HG02571 (cell line): ENCODE data around the gene SERTM1.

Experiments used
- ATAC-seq: cut with Tn5 transposase; IDR thresholded peaks from one replicate; pipeline ENCODE4 v1.9.1; 2021; ENCODE audit warnings: mild to moderate bottlenecking, moderate library complexity; ENCODE audit not compliant: unreplicated experiment

SERTM1 gene

GRCh38 chr13:36673838-36674326, at the start of gene SERTM1:
SERTM1 (plus strand) TSS chr13:36674020; CDS start chr13:36695079, 21,059 bp downstream.
- ATAC-seq: no peak

DNA sequence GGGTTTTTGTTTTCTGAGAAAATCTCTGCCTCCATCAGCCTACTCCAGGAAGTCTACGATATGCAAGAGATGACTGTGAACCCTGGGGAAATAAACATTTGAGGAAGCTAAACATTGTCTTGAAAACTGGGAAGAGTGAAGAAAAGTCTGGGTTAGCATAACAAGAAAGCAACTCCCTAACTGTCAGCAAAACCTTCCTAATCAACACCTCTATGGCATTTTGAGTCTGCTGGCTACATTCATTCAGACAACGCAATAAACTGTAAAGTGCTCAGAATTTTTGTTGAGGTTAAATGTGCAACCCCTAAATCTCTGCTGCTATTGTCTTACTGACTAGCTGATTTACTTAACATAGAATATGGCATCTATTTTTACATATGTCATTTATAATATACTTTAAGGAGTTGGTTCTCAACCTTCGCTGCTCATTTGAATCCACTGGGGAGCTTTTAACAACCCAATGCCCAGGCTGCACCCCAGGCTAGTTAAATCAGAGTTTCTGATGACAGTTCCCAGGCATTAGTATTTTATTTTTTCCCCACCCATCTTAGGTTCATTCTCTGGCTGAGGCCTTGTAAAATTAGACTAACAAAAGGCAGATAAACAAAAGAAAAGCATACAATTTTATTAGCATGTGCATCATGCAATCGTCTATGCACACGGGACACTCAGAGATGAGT, 45.3 kb upstream of the SERTM1 start:
- ATAC-seq: no peak

GRCh38 chr13:36629057-36629385, 44.8 kb upstream of the SERTM1 start:
- ATAC-seq: no peak

DNA sequence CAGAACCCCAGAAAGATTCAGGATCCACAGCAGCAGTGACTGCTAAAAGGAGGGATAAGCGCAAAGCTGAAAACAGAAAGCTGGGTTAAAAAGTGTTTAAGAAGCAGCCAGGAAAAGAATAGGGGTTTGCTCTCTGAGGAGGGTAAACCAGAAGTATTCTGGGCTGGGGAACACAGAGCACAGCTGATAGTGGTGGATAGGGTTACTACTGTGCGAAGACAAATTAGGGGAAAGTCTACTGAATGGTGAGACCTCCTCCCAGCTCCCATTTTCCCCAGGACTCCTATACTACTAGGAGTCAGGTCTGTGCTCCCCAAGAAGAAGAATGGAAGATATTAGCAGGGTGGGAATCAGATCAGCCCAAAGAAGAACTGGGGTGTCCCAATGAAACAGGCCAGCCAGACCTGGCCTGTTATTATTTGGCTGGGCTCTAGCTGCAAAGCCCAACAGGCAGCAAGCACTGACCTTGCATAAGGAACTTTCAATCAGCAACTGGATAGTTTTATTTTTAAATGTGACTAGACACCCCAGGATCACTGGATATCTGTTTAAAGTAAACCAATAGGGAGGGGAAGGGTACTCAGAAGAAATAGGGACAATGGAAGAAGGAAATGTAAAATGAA, 43.5 kb upstream of the SERTM1 start:
- ATAC-seq: no peak

- no peak for ATAC-seq
Observed at GRCh38 chr13:36639610-36640009, 34.2 kb upstream of the SERTM1 start.

- no peak for ATAC-seq
Observed at GRCh38 chr13:36650611-36651010, 23.2 kb upstream of the SERTM1 start.

GRCh38 chr13:36665630-36666029, 8.2 kb upstream of the SERTM1 start:
- ATAC-seq: no peak

- no peak for ATAC-seq
Observed at GRCh38 chr13:36666477-36667229, 7.2 kb upstream of the SERTM1 start.

GRCh38 chr13:36668316-36668715, 5.5 kb upstream of the SERTM1 start:
- no peak for ATAC-seq

DNA sequence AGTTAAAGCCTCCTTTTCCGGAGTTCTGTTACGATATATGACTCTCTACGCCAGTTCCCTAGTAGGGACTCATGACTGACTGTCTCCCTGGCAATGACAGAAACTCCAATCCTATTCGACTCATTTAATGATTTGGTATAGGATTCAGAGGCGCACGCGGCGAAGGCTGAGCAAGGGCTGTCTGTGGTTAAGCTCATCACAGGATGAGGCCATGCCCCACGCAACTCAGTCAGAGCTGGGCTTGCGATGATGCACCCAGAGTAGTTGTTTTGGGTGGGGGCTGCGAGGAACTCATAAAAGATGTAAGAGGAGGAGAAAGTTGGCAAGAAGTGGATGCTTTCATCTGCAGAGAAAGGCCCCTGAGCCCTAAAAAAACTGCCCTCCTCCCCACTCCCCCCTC, 468 bp upstream of the SERTM1 start:
- no peak for ATAC-seq

DNA sequence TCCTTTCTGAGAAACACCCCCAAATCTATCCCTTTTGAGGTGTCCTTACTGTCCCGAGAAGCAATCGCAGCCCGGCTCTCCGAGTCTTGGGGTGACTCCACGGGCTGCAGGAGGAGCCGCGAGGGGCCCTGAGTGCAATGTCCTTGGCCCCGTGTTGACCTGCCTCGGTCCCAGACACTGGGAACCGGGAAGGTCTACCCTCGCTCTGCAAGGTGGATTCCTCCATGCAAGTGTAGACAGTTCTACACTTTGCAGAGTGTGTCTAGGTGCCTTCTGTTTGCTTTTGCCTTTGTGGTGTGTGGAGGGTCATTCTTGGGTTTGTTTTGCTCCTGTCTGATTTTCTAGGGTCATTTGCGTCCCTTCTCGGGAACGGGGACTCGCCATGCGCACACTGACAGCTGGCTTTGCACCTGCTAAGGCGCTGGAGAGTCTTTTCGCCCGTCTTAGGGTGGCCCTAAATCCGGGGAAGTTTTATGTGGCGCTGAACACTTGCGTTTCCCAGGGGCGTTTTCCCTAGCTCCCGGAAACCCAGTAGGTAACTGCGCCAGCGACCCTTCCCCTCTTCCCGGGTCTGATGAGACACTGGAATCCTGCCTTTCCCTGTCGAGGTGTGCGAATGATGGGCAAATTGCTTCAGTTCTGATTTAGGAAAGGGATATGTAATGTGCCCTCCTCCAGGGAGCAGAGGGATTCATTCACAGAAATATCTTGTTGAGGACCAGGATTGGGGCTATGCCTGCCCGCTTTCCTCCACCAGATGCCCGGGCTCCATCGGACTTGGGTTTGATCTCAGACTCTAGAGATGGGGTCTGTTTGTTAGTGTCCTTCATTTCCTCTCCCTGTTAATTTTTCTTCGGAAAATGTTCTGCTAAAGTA, 755 bp downstream of the SERTM1 start:
- ATAC-seq: no peak

DNA sequence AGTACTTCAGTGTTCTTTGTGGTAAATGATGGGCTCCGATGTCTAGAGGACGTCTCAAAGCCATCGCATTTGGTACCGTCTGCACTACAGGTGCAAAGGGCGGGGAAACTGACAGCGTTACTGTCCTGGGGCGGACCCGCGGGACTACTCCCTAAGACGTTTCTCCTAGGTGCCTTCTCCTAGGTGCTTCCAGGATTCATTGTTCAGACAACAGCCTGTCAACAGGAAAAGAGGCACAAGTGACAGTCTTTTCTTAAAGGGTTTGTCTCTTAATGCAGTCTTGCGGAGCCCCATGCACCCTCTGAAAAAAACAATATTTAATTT, 1.4 kb downstream of the SERTM1 start:
- ATAC-seq: no peak

DNA sequence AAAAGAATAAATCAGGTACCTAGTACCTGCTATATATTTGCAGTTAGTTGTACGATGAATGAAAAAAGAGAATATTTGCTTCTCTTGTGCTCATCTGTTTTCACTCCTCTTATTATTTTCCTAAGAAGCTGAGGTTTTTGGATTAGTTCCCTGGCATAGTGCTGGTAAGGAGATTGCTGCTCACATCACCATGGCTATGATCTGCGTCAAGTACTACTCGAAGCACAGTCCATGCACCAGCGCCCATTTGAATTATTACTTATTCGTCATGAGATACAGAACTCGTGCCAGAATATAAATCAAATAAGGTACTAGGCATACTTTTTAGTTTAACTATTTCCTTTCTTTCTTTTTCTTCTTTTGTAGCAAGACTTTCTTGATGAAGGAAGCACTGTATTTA, 7.1 kb downstream of the SERTM1 start:
- ATAC-seq: no peak

DNA sequence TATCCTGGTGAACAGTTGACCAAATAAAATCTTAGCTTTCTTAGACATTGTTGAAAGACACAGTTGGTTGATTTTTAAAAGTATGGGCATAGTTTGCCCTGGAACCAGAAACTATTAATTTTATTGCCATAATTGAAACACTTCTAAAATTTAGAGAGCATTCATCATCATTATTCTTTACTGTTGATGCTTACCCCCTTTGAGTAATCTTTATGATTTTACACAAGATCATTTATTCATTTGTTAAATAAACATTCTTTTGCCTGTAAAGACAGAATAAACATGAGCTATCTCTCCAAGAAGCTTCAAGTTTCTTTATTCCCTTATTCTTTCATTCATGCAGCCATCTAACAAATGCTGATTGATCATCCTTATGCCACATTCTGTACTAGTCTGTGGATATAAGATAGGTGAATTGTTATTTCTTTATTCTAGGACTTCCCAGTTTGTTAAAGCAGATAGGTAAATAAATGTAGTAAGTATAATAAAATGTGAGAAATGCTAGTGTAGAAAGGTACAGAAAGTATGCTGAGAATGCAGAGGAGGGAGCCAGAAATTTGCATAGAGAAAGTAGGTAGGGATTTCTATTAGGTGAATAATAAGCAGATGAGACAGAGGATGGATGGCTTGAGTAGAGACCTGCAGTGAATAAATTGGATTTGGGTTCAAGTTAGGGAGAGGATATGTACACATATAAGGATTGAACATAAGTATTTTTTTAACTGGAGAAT, 8.2 kb downstream of the SERTM1 start:
- no peak for ATAC-seq

DNA sequence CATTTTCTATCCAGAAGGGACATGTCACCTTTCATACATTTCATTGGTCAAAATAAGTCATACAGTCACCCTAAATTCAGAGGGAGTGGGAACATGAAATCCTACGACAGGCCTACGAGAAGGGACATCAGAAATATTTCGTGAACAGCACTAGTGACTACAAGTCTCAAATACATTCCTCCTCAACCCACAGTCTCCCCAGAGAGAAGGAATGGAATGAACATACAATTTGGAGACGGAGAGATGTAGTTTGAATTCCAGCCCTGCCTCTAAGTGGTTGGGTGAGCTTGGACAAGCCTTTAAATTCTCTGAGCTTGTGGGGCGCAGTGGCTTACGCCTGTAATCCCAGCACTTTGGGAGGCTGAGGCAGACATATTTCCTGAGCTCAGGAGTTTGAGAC, 9.9 kb downstream of the SERTM1 start:
- no peak for ATAC-seq

DNA sequence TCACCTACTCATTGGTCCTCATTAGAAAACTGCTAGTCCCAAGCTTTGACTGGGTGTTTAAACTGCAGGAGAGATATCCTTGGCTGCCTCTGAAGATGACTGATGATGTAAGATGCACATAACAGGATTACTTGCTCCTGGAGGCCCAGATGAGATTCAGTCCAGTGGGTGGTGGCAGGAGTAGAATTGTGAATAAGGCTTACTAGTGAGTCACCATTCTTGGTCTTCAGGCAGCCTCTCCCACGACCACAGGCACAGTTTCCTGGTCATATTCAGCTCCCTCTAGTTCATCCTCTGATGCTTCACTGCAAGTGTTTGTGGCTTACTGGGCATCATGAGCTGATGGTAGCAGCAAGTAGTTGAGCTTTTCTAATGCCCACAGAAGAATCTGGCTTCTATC, 12.1 kb downstream of the SERTM1 start:
- ATAC-seq: no peak

DNA sequence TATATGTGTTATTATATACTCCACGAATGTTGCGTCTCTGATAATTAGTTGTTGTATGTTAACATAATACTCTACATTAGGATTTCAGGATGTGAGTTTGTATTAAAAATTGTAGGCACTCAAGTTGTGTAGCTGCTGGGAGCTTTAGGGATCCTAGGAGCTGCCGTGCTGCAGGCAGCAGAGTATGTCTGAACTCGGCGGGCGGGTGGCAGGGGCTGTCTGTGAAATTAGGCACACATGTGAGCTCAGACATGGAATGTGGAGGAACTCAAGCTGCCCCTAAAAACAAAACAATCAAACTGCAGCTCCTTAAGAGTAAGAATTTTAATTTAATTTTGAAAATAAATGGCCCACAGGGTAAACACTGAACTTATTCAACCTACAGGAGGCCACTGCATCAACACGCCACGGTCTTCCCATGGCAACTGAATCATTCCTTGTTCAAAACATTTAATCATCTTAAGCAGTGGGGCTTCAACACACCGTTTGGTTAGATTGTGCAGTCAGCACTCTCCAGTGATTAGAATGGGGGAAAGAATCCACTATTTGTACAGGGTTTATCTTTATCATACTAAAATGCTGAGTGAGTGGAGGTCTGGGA, 22.7 kb downstream of the SERTM1 start:
- ATAC-seq: no peak

GRCh38 chr13:36700170-36700569, 26.4 kb downstream of the SERTM1 start:
- no peak for ATAC-seq

DNA sequence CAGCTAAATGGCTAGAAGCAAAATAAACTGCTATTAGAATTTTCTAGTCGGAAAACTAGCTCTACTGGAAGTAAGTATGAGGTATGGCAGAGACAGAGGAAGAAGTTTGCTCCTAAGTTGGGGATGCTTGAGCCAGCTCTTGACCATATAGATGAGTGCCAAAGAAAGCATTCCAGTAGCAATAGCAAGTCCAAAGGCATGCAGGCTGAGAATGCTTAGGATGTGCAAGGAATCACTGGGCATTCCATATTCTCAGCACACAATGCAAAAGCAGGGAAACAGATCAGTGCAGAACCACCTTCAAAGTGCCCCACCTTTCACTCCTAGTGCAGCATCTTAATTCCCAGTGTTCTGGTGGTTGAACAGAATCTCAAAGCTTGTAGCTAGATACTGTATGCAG, 32.9 kb downstream of the SERTM1 start:
- ATAC-seq: no peak
